HG03571 (cell line): ENCODE measurements around the gene RAB4A.

Experiments used
- ATAC-seq: cut with Tn5 transposase; IDR thresholded peaks from one replicate; pipeline ENCODE4 v1.9.1; 2021; ENCODE audit not compliant: unreplicated experiment

RAB4A gene, protein sequence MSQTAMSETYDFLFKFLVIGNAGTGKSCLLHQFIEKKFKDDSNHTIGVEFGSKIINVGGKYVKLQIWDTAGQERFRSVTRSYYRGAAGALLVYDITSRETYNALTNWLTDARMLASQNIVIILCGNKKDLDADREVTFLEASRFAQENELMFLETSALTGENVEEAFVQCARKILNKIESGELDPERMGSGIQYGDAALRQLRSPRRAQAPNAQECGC

DNA sequence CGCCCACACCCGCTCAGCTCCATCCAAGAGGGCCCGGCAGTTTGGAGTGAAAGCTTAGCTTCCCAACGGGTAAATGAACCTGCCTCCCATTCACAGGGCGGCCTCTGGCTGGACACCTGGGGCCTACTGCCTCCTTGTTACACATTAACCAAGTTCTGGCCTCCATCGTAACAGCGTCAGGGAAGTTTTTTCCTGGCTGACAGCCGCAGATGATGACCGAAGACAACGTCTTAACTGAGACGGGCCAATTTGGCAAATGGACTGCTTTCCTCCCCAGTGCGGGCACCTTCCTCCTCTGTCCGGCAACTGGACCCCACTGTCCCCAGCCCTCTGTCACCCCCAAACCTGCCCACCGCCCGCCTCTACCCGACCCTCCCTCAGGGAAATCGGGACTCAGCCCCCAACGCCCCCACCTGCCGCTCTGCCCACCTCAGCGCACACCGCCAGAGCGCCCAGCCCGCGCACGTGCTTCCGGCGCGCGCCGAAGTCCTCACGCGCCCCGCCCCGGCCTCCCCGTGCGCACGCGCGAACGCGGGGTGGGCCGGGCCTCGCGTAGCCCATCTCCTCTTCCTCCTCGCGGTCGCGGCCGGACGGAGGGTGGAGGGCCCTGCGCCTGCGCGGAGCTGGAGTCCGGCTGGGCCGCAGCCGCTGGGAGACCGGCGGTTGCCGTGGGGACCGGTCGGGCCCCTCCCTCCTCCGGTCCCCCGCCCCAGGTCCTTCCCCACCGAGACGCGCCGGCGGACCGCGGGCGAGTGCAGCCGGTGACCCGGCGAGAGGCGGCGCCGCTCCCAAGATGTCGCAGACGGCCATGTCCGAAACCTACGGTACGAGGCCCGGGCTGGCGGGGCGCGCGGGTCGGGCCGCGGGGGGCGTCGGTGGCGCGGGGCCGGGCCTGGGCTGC is at the start of gene RAB4A:
RAB4A (plus strand) TSS at position 565 of the 901 bp plus-strand sequence; CDS start at position 794, 229 bp downstream.
- peak; percentile 87 for ATAC-seq

DNA sequence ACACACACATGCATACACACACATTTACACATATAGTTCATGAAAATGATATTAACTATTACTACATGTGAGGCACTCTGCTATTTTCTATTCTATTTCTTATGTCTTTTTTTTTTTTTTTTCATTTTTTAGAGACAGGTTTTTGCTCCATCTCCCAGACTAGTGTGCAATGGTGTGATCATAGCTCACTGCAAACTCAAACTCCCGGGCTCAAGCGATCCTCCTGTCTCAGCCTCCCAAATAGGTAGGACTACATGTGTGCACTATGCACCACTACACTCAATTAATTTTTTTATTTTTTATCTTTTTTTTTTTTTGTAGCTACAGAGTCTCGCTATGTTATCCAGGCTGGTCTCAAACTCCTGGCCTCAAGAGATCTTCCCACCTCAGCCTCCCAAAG is 48.8 kb upstream of the RAB4A start:
- no peak for ATAC-seq

DNA sequence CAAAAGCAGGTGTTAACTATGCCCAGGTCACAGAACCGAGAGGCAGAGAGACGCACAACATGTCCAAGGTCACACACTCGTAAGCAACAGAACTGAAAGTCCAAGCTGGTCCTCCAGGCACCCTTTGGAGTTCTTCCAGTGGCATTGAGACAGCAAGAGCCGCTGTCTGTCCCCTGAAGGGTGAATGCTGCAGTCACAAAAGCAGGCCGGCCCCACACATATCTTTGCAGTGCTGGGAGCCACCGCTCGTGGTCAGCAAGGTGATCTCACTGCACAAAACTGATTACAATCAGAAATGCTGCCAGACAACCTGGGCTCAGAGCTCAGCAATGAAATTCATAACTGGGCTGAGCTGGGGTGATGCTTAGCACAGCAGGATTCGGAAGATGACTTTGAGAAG is 47.4 kb upstream of the RAB4A start:
- no peak for ATAC-seq

DNA sequence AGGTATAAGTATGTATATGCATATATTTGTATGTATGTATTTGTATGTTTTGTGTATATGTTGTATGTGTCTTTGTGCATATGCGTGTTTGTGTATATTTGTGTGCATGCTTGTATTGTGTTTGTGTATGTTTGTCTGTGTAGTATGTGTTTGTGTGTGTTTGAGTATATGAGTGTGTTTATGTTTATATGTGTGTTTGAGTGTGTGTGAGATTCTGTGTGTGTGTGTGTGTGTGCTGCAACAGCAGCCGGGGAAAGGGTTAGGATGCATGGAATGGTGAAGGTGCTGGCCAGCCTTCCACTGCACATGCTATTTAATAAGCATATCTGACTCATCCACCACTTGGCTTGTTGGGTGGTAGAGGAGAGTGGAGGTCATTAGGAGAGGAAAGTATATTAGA is 46.6 kb upstream of the RAB4A start:
- no peak for ATAC-seq

DNA sequence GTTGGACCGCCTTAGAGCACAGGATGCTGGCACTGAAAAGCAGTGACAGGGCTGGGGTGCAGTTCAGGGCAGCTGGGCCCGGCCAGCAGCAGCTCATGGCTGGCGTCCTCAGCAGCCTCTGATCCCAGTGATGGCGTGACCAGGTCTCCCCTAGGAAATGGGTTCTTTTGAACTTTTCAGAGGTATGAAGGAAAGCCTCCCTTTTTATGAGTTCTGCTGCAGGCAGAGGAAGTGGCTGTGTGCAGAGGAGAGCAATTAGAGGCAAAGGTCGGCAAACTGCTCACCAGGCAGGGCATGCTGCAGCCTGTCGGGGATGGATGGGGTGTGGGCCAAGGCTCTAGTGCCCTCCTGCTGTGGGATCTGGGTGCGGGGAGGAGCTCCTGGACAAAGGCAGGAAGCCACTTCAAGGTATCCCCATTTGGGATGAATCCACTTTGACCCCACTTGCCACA is 45.6 kb upstream of the RAB4A start:
- no peak for ATAC-seq

DNA sequence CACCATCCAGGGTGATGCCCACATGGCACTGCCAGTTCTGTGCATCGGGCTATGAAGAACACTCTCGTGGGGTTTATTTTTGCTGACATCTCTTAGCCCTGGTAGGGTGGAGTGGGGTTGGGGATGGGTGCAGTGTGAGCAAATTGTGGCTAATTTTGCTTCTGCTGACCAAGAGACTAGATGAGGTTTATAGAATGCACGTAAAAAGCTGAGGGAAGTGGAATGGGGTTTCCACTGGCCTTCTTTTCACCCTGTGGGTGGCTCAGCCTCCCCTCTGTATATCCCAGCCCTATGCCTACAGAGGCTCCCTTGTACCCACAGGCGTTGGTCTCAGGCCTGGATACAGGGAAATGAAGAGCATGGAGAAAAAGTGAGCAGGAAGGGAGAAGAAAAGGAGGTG is 44.1 kb upstream of the RAB4A start:
- ATAC-seq = no peak

DNA sequence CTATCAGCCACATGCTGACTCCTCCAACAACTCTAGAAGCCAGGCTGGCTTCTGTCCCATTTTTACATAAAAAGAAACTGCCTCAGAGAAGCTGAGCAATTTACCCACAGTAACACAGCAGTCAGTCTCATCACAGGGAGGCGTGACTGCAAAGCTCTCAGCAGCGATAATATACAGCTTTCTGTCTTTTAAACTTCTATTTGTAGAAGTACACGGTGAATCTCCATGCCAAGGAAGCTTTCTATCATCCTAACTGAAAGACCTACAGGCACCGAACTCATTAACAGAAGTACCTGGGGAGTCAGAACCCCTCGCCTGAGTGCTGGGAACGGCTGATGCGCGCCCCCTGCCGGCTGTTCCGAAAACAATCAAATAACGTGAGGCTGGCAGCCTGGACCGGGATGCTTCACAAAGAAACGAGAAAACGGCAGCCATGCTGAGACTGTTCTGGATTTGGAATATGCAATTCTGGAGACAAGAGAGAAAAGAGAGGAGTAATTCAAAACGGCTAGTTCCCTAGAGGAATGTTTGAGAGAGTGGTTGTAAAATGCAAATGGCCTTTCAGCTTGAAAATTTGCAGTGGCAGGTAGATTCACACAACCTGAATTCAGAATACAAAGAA is 43.5 kb upstream of the RAB4A start:
- no peak for ATAC-seq

DNA sequence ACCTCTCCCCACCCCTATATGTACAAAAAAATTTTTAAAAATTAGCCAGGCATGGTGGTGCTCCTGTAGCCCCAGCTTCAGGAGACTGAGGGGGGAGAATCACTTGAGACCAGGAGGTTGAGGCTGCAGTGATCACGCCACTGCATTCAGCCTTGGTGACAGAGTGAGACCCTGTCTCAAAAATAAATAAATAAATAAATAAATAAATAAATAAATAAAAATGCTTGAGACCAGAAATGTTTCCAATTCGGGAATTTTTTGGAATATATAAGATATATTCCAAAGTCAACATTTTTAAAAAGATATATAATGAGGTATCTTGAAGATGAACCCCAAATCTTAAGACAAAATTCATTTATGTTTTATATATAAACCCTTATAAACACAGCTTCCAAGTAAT is 42.4 kb upstream of the RAB4A start:
- no peak for ATAC-seq

DNA sequence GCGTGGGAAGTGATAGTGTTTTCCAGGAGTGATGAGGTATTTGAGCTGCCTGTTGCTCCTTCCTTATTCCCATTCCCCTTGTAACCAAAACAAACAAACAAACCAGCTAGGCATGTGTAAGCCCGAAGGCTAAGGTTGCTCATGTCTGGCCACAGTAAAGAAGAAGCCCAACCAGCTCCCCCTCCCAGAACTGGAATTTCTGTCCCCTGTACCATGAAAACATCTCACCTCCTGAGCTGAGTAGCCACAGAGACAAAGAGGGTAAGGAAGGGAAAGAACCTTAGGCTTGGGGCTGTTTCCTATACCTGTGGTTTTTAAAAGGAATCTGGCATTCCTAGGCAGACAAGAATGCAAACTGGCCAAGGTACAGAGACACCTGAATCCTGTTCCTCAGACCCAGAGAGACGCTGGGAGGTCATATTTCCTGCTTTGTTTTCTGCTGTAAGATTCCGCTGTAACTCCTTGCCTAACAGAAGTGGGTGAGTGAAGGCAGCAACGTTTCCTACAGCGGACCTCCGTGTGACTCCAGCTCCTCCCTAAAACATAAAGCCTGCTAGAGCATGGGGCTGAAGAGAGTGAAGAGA is 41.7 kb upstream of the RAB4A start:
- ATAC-seq = no peak

DNA sequence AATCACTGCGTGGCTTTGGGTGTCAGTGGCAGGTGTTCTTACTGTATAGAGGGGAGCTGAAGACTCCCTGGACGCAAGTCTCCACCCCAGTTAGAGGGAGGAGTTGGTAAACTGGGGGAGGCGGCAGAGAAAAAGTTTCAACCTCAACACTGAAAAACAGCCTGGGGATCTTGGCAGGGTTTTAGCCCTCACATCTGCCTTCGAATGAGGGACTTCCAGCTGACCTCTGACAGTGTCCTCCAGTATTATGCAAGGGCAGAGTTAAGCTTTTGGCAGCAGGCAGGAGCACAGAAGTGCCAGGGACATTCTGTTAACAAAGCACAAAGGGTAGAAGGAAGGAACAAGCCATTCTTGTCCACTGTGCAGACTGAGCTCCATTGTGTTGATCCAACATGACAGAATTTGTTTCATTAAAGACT is 41.2 kb upstream of the RAB4A start:
- no peak for ATAC-seq

DNA sequence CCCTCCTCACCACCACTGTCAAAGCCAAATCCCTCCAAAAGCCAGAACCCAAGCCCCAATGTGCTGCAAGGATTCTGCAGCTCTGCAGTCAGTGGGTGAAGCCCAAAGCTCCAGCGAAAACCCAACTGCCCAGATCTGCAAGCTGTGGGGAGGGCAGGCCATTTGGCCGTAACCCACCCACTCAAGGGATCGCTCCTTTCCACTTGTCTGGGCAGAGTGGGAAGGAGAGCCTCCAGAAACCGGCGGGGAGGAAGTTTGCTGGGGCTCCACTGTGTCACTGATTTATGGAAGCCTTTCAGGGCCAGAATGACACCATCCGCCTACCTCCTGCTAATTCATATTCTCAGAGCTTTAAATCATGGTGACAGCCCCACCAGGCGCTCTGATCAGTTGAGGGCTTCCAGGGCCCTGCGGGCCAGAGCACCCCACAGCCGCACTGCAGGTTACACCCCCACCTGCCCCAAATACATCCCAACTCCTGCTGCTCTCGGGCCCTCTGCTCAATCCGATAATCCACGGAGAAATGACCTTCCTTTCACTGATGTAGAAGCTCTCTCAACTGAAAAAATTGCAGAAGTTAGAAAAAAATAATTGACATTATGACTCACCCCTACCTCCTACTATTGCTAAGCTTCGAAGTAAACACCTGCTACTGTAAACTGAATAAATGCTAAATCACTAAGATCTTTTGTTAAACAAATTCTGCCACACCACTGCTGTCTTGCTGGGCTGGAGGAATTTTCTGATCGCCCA is 40.6 kb upstream of the RAB4A start:
- peak; percentile 52 for ATAC-seq

DNA sequence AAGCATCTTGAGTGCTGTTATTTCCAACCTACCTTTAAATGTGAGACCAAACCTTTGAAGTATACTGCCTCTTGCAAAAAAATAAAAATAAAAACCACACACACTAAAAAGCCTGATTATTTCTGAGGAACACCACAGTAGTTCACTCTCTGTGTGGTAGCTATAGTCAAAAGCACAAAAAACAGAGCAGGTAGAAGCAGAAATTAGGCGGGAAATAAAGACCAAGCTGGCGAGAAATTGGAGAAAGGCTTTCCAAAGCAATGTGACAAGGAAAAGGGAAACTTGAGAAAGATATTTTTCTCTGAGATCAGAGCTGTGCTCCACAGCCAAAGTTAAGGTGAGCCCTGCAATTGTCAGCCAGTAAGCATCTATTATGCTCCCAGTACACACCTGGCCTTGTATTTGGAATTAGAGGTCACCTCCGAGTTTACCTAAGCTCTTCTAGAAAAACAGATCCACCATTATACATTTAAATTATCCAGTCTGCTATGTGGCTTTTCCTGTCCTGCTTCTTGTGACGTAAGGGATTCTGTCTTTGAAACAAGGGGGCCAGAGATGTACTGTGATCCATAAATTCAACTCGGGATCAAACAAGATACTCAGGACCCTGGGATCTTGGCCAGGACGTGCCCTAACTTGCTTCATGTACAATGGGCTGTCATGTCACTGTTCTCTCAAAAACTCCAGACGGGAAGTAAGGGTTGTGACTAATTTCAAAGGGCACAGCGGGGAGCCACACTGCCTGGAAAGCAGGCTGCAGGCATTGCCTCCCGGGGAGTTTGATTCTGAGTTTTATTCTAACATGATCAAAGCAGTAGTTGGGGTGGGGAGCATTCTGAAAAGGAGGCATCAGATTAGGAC is 39.8 kb upstream of the RAB4A start:
- ATAC-seq = no peak

DNA sequence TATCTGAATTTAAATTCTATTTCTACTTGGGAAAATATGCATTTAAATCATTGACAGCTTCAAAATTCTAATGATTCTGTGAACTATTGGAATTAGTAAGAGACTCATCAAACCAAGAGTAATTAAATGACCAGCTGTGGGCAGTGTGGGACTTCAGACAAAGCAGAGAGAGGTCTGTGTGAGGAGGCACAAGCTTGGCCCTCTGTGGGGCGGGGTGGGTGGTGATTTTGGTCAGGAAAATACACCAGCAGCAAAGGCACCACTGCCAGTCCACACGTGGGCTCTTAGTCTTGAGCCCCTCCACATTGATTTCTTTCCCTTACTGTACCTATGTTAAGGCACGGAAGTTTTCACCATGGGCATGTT is 39.2 kb upstream of the RAB4A start:
- ATAC-seq = no peak

DNA sequence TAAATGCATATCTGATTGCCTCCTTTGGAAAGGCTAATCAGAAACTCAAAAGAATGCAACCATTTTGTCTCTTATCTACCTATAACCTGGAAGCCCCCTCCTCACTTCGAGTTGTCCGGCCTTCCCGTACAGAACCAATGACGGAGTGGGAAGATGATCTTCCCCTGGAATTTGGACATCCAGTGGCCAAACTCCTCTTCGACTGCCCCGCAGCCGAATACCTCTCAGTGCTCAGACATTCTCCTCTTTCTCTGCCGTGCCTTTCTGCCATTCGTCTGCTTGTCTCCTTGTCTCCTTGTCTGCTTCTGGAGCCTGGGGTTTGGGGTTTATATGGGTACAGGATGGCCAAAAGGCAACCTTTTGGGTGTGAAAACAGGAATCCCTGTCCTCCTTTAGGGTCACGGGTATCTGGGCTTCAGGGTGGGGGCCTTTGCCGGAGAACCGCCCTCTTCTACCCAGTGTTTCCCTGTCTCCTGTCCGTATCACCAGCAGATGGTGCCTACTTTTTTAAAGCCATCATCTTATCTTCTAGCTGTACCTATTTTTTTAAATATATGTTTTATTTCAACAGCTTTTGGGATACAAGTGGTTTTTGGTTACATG is 35.9 kb upstream of the RAB4A start:
- ATAC-seq = no peak

DNA sequence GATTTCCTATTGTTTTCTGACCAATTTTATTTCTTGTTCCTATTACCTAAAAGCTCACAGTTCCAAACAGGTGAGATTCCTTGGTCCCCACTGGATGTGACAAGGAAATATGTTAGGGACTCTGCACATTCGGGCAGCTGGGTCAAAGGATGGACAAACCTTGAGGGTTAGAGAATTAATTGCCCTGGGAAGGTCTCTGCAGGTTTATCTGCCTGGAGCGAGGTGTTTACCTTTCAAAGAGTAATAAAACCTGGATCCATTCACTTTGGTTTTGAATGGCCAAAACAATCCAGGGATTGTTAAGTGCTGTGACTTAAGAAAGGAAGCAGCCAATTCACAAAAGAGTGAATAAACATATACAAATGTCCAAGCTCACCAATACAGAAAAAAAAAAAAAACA is 33.6 kb upstream of the RAB4A start:
- ATAC-seq = no peak

DNA sequence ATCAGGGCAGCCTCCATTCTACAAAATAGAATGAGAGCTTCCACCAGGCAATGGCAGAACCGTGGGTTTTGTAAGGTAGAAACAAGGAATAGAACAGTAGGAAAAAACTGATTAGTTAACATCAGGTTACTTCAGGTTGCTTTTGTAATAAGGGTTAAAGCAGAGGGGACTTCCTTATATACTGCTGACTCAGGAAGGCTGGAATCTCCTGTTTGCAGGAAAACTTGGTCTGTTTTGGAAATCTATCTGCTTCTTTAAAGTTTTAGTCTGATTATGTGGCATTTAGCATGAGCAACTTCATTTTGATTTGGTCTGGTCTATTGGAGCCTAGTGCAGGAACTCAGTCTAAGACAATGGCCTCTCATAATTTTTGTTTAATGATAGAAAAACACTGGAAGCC is 32.7 kb upstream of the RAB4A start:
- no peak for ATAC-seq

DNA sequence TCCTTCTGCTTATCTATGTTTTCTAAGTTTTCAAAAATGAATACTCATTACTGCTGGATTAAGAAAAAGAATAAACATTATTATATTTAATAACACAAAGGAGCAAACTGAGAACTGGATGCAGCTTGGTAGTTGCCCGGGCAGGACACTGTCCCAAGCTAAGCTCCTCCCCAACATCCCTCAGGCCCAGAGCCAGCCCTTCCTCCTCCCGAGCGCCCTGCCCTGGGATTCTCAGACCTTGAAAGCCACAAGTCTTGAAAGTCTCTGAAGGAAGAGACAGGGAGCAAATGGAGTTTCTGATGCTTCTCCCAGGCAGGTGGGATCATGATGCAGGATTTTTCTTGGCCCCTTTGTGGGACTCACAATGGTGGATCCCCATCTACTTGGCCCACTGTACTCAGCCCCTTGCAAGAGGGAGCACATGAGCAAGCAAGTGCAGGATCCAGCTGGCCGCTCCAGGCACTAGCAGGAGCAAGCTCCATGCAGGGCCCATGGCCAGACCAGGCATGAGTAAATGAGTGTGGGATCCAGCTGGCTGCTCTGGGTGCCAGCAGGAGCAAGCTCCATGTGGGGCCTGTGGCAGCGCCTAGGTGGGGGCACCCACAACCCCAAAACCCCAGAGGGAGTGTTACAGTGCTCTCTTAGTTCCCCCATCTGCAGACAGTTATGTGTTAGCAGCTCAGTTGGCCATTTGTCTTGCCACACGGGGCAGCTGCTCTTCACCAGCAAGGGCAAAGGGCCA is 32.1 kb upstream of the RAB4A start:
- ATAC-seq = no peak

DNA sequence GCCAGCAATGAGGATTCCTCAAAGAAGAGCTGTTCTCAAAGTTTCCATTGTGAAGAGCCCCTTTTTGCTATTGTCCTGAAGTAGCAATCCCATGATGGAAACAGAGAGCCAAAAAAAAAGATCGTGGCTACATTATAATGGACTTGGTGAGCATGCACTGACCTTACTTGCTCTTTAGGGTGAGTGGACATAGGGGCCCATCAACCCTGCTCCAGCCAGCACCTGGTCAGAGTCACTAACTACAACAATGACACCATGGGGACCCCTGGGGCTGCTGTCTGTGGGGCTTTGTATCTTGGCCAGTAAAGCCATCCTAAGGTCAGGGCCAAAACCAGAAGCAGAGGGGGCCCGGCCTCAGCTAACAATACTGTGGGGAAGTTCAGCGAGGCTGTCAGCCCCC is 30.4 kb upstream of the RAB4A start:
- no peak for ATAC-seq

DNA sequence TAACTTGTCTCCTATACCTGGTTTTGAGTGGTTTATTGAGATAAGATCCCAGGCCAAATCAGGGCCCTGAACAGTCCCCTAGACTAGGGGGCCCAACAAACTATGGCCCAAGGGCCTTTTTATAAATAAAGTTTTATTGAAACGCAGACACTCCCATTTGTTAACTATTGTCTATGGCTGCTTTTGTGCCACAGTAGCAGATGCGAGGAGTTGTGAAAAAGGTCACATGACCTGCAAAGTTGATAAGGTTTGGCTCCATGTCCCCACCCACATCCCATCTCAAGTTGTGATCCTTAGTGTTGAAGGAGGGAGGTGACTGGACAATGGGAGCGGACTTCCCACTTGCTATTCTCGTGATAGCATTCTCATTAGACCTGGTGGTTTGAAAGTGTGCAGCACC is 29.5 kb upstream of the RAB4A start:
- ATAC-seq = no peak
